ENCODE data around the gene ZRANB2.

ZRANB2 gene

DNA sequence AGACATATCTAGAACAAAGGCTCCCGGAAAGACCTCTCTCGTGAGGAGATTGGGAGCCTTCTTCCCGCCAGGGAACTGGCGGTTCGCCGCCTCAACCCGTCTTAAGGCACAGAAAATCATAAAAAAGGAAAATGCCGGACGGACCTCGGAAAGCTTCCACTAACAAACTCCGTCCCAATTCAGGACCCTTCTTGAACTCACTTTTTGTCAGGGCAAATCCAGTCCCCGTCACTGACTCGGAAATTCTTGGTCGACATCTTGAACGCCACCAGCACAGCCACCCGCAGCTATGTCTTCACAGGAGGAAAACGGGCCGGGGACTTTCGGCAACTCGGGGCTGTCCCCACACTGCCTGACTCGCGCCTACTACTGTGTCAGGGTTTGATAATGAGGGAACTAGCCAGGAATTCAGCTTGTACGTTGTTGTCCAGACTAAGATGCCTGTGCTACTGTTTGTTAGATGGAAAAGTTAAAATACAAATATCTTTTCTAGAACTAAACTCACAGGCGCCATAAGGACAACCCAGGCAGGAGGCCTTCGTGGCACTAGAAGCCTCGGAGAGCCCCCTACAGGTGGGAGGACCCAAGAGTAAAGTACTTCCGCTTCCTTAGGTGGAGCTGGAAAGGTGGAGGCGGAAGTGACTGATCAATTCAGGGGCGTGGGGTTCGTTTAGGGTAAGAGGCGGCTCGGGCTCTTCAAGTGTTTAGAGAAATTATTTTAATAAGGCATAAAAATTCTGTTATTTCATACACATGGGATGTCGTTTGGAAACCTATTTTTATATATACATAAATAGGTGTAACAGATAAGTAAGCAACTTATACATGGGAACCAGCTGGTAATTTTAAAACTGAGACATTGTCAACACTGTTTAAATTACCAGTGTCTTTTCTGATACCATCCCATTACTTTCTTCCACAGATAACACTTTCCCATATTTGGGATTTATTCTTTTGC is at the start of gene ZRANB2:
ZRANB2 (minus strand) TSS at position 297 of the 958 bp plus-strand sequence; CDS start at position 257, 40 bp downstream.
- DNase-seq, result peak; percentile 78

DNA sequence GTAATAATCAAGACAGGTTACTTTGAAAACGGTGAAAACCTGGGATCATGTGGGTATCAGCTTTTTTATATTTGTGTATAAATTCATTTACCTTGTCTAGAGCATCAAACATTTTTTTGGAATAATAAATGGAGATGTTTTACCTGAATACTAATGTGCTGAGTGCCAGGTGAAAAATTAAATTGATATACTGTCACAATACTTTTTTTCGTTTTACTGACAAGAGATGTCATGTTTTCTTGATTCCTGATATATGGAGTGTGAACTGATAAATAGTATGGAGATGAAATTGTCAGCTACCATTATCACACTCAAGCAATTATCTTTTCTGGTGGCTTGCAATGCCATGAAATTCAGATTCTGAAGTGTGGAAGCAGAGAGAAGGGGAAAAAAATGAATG is 47.2 kb upstream of the ZRANB2 start:
- no peak for DNase-seq

GRCh38 chr1:71118086-71118485 is 37.3 kb upstream of the ZRANB2 start:
- no peak for DNase-seq

GRCh38 chr1:71116729-71117128 is 35.9 kb upstream of the ZRANB2 start:
- no peak for DNase-seq

DNA sequence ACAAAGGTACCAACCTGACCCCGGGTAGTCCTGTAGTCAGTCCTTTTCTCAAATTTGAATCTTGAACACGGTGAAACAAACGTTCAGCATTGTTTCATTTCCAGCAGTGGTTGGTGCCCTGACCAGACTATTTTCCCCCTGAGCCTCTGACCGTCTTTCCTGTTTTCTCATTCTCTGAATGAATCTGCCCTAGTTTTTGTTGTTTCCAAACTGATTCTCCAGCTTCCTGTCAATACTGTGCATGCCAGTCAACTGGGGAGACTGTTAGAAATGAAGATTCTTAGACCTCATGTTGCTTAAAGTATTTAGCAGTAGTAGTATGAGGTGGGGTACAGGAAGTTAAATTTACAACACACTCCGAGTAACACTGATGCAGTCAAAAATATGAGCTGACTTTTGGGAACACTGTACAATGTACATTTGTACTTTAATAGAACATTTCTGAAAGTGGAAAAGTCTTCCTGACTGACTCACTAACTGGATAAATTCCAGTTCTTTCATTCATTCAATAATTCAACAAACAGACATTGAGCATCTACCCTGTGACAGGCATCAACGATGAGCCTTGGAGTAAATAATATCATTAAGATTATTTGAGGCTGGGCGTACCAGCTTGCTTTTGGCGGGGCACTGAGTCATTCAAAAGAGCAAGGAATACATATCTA is 26.0 kb upstream of the ZRANB2 start:
- DNase-seq, result no peak

DNA sequence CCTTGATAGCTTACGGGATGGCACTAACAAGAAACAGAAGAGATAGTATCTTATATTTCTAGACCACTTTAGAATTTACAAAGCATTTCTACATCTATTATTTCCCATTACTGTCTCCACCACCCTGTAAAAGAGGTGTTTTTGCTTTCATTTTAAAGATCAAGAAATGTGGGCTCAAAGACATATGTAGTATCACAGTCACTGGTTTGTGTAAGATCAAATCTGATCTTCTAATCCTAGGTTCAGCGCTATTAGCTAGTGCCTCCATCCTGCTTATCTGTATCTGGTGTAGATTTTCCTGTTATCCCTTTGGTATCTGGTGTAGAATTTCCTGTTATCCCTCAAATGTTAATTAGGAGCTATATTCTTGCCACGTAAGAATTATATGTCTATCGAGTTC is 23.6 kb upstream of the ZRANB2 start:
- DNase-seq, result no peak

DNA sequence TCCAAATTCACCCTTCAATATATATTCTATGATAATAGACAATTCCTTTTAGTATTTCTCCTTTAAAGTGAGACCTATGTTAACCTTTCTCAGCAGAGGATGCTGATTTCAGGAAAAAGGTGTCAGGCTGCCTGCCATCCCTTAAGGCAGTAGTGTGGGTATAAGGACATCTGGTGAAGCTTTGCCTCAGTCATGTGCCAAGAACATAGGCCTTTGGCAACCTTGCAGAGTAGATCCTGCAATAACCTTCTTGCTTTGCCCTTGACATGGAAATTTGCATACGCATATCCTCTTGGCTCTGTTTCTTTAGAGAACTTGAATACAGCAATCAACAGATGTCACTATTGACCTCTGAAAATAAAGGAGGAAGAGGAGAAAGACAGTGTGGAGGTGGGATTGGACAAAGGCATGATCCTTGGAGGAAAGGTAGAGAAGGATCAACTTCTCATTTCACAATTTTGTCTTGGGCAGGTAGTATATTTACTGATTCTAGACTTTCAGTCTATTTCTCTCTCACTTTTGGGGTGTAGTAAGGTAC is 21.1 kb upstream of the ZRANB2 start:
- DNase-seq, result no peak

- no peak for DNase-seq
These were observed 16.6 kb upstream of the ZRANB2 start for GRCh38 chr1:71097428-71097827.

GRCh38 chr1:71094913-71095312 is 14.1 kb upstream of the ZRANB2 start:
- no peak for DNase-seq

GRCh38 chr1:71093938-71094337 is 13.1 kb upstream of the ZRANB2 start:
- no peak for DNase-seq

DNA sequence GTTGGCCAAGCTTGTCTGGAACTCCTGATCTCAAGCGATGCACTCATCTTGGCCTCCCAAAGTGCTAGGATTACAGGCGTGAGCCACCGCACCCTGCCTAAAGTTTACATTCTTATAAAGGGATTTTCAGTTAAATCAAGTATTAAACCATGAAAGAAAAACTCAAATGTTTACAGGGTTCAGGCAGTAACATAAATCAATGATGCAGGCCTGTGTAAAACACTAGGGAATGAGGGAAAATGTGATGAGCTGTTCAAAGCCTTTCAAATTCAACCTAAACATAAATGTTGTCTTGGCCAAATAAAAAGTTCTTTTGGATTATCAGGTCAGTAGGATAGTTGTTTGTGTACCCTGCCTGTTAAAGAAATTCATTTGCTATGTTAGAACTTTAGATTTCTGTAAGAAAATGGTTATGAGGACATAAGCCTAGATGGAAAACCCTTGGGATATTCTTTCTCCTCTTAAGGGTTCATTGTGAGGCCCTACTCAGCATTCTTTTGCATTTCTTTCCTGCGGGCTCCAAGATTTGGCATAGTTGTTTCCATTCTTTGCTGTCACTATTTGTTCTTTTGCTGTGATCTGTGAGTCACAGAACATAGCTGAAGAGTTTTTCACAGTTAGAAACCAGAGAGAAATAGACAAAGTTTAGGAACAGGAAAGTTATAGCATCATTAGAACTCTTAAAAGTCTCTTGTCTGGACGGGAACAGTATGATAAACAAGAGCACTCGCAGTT is 8.9 kb upstream of the ZRANB2 start:
- no peak for DNase-seq

- DNase-seq, result no peak
These were observed 7.9 kb upstream of the ZRANB2 start for GRCh38 chr1:71088645-71089287.

DNA sequence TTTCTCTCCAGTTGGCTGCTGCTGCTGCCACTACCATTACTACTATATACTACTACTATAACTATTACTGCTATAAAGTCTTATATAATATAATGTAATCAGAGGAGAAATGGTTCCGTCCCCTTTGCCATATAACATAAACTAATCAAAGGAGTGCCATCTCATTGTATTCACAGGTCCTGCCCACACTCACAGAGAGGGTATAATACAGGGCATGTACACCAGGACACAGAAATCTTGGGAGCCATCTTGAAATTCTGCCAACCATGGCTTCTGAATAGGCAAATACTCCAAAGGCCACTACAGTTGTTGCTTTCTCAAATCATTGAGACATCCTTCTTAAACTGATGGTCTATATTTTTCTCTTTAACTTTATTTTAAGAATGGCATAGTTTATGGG is 6.9 kb upstream of the ZRANB2 start:
- DNase-seq, result no peak

GRCh38 chr1:71087060-71087459 is 6.2 kb upstream of the ZRANB2 start:
- DNase-seq, result no peak

GRCh38 chr1:71086331-71086730 is 5.5 kb upstream of the ZRANB2 start:
- no peak for DNase-seq

GRCh38 chr1:71083271-71083670 is 2.4 kb upstream of the ZRANB2 start:
- no peak for DNase-seq

DNA sequence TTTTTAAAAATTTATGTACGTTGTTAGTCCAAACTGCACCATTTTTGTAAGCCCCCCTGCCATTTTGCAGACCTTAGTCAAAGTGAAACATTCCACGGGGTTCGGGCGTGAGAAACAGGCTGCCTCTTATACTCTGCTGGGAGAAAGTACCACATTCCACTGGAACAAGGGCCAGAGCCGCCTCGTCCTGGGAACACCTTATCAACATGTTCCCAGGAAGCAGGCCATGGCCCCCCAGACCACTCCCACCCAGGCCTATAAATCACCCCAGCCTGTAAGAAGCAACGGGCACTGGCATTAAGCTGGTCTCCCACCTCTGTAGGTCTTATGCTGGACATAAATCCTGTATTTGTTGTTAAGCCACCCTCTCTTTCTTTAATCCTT is 854 bp upstream of the ZRANB2 start:
- DNase-seq, result no peak

- no peak for DNase-seq
These were observed 551 bp downstream of the ZRANB2 start for GRCh38 chr1:71080230-71080738.

- no peak for DNase-seq
These were observed 6.2 kb downstream of the ZRANB2 start for GRCh38 chr1:71074681-71075080.

GRCh38 chr1:71072273-71072672 is 8.6 kb downstream of the ZRANB2 start:
- no peak for DNase-seq

- DNase-seq, result no peak
These were observed 9.1 kb downstream of the ZRANB2 start for GRCh38 chr1:71071720-71072119.
